Bronchial epithelial cell (primary cell): ENCODE measurements around the gene LRIT3. TPM values are rescaled to one million over a fixed set of nuclear protein-coding genes. Genes with fewer than 3 reads are reported as not detected.

Source experiments
- DNase-seq: peaks from one replicate; pipeline ENCODE4 v3.0.0-alpha.2; 2010; ENCODE audit warnings: low read depth
- FAIRE-seq: peaks from 2 replicates; lab custom pipeline; 2011; peaks lifted over from hg19 to GRCh38; lab: Jason Lieb, UNC
- H3K27me3 ChIP-seq: 2 replicates; pipeline ENCODE4 v1.5.1; 2011; ENCODE audit warnings: low read length; ENCODE audit not compliant: control insufficient read depth, insufficient read depth
- H3K36me3 ChIP-seq: 2 replicates; pipeline ENCODE4 v1.5.1; 2011; ENCODE audit warnings: low read length; ENCODE audit not compliant: control insufficient read depth, insufficient read depth
- H3K4me3 ChIP-seq: 2 replicates; pipeline ENCODE4 v1.5.1; 2011; ENCODE audit warnings: mild to moderate bottlenecking, low read depth, low read length, control low read depth
- CTCF ChIP-seq: IDR thresholded peaks from 2 replicates; pipeline ENCODE4 v1.5.1; 2011; ENCODE audit warnings: mild to moderate bottlenecking, moderate library complexity, low read length, control low read depth, inconsistent platforms; ENCODE audit not compliant: insufficient read depth, severe bottlenecking
- total RNA-seq: library from RNA; depleted of rRNA; stranded (reverse); fragments of >200 nt; gene quantifications from 2 replicates; pipeline ENCODE4 v1.2.1, GENCODE V29; 2014

LRIT3 gene
- total RNA-seq, 1 donor from 2014 or later, result under 0.01 TPM

- no peak for DNase-seq
- FAIRE-seq, result no peak
- TF ChIP-seq CTCF, result no peak
- Histone ChIP-seq H3K36me3 (peaks cover 1% of the 10 kb centered on the region), H3K4me3 (no peak overlapping the region), H3K27me3 (no peaks in the 10 kb centered on the region)
Measured at GRCh38 chr4:109816894-109817293, 31.0 kb upstream of the LRIT3 start.

- DNase-seq (no peak), FAIRE-seq (no peak)
- H3K36me3 ChIP-seq, result peaks cover 5% of the 10 kb centered on the region
- H3K27me3 ChIP-seq, result no peaks in the 10 kb centered on the region
- H3K4me3 ChIP-seq, result no peak overlapping the region
- TF ChIP-seq CTCF, result no peak
Measured at GRCh38 chr4:109818268-109818667, 29.6 kb upstream of the LRIT3 start.

GRCh38 chr4:109820563-109820962 lies 27.3 kb upstream of the LRIT3 start:
- H3K27me3 ChIP-seq, result no peaks in the 10 kb centered on the region
- no peak for FAIRE-seq
- H3K4me3 ChIP-seq, result no peak overlapping the region
- TF ChIP-seq CTCF, result no peak
- peaks cover 5% of the 10 kb centered on the region for H3K36me3 ChIP-seq
- no peak for DNase-seq

GRCh38 chr4:109821185-109821584 lies 26.7 kb upstream of the LRIT3 start:
- Histone ChIP-seq H3K36me3 (peaks cover 5% of the 10 kb centered on the region), H3K4me3 (no peak overlapping the region), H3K27me3 (no peaks in the 10 kb centered on the region)
- DNase-seq (no peak), FAIRE-seq (no peak)
- no peak for TF ChIP-seq CTCF

GRCh38 chr4:109826719-109827118 lies 21.2 kb upstream of the LRIT3 start:
- TF ChIP-seq CTCF, result peak; percentile 37

GRCh38 chr4:109827672-109828071 lies 20.2 kb upstream of the LRIT3 start, which contains the start of gene RRH:
Gene RRH (plus strand): TSS chr4:109827972. CDS start chr4:109828028, 56 bp downstream.
- no peak within 1 kb of the TSS for H3K4me3 ChIP-seq
- peaks cover 4% of the 10 kb centered on the region for H3K36me3 ChIP-seq
- FAIRE-seq (no peak), DNase-seq (no peak)
- no peaks in the 10 kb centered on the region for H3K27me3 ChIP-seq
- TF ChIP-seq CTCF, result no peak

More at GRCh38 chr4:109826719-109827118, 21.2 kb upstream of the LRIT3 start:
- no peak for FAIRE-seq
- Histone ChIP-seq H3K4me3 (no peak overlapping the region), H3K36me3 (peaks cover 4% of the 10 kb centered on the region), H3K27me3 (no peaks in the 10 kb centered on the region)
- peak; percentile 20 for DNase-seq
